ENCODE results near the gene SMC4.
"Not testable (repeated sequence)": the region's sequence is repeated elsewhere in the genome, so short reads cannot be mapped to it uniquely, and the experiment has no call there.

The SMC4 gene

DNA sequence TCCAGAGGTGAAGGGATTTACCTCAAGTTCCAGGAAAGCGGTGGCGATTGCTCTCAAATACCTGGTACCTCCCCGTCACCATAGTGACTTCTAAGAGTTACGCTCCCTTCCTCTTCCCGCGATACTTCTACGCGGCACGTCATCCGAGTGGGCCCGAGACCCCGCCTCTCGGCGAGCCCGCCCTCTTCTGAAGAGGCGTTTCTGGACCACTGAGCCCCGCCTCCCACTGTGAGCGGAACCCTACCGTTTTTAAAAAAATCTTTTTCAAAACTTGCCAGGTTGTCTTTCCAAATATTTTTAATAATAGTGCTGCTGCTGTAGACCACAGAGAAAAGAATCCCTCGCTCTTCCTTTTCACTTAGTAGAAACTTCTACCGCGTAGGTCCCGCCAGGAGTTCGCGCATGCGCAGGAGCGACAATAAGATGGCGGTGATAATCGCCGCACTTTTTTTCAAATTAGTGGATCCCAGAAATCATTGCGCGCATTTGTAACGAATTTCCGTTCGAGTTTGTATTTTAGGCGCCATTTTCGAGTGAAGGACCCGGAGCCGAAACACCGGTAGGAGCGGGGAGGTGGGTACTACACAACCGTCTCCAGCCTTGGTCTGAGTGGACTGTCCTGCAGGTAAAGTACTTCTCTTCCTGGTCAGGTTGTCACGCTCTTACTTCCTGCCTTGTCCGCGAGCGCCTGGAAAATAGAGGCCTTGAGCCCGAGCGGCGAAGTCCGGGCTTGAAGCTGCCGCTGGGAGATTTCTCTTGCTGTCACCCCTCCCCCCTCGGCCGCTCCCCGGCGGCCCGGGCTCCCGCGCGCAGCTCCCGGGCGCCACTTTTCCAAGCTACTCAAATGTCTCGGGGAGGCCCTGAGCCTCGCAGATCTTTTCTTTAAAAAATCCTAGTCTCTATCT, at the start of gene SMC4, which contains the start of gene IFT80:
SMC4 (plus strand) TSS at position 526 of the 905 bp plus-strand sequence. CDS start 1,177 bp downstream, outside the sequence.
IFT80 (minus strand) TSS at position 101 of the 905 bp plus-strand sequence. CDS start 14,625 bp downstream, outside the sequence.
- peak; percentile 87 to 91 for DNase-seq (ENCODE audit: low read depth in 2 of 2)

DNA sequence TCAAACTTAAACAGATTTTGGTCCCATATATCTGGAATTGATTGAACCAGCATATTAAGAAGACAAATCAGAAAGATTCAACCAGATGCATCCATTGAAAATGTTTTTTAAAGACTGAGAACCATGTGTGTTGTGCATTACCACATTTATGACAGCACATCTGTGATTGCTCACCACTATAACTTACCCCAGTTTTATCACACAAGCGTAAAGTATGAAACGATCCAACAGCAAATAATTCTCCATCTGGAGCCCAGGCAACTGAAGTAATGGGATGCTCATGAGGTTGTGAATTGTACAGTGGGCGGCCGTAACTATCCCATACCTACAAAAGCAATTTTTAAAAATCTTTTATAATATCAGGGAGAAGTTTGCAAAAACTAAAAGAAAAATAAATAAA, 43.6 kb upstream of the SMC4 start:
- no peak for DNase-seq (ENCODE audit: low read depth in 2 of 2)

DNA sequence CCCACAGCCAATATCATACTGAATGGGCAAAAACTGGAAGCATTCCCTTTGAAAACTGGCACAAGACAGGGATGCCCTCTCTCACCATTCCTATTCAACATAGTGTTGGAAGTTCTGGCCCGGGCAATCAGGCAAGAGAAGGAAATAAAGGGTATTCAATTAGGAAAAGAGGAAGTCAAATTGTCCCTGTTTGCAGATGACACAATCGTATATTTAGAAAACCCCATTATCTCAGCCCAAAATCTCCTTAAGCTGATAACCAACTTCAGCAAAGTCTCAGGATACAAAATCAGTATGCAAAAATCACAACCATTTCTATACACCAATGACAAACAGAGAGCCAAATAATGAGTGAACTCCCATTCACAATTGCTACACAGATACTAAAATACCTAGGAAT, 36.6 kb upstream of the SMC4 start:
- not testable (repeated sequence) for DNase-seq (ENCODE audit: low read depth in 2 of 2)

DNA sequence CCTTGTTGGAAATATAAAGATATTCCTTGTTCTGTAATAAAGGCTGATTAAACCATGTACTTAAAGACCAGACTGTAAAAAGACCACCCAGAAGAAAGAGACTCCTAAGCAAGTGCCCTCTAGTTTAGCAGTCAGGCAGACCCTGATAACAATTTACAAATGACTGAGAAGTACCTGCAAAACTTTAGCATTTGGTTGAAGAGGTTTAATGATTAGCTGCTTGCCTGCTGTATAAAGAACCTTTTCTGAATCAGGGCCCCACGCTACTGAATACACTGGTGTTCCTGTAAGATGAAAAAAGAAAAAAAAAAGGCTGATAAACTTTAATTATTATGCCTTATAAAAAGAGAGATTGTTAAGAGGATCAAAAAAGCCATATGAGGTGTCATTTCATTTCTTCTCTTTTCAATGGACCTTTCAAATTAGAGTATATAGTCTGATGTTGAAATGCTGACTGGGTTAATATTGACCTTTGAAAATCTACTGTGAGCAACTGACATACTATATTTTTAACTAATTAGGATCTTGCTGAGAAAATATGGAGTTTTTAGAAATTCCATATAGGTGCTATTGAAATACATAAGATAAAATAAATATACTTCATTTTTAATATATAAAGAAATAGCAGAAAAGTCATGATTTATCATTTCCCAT, 33.5 kb upstream of the SMC4 start:
- no peak for DNase-seq (ENCODE audit: low read depth in 2 of 2)

DNA sequence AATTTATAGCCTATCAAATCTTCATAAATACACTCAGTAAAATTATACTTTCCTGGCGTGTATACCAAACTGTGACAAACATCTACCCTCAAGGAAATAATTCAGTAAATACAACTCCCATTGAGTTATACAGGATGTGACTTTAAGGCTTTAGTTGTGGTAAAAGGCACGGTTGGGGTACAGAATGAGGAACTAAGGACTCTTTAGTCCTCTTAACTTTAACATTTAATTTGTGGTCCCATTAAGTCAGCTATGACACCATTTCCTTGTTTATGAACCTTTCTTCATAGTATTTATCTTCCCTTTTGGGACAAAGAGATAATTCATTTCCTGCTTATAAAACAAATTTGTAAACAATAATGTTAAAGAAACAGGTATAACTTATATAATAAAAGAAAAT, 30.6 kb upstream of the SMC4 start:
- no peak for DNase-seq (ENCODE audit: low read depth in 2 of 2)

DNA sequence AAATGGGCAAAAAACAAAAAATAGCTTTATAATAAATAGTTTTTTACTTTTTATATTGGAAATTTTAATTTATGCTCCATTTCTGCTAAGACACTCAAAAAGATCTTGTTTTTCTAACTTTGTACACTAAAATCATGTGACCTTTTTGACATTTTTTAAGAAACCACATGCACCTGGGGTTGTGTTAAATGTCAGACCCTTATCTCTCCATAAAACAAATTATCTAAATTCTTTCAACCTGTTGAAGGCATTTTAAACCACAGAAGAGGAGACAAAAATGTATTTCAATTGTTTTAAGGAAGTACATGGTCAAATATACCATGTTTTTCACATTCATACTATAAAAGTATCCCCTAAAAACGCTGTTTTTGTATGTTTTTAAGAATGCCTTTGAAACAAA, 29.7 kb upstream of the SMC4 start:
- DNase-seq (ENCODE audit: low read depth in 2 of 2), result no peak

DNA sequence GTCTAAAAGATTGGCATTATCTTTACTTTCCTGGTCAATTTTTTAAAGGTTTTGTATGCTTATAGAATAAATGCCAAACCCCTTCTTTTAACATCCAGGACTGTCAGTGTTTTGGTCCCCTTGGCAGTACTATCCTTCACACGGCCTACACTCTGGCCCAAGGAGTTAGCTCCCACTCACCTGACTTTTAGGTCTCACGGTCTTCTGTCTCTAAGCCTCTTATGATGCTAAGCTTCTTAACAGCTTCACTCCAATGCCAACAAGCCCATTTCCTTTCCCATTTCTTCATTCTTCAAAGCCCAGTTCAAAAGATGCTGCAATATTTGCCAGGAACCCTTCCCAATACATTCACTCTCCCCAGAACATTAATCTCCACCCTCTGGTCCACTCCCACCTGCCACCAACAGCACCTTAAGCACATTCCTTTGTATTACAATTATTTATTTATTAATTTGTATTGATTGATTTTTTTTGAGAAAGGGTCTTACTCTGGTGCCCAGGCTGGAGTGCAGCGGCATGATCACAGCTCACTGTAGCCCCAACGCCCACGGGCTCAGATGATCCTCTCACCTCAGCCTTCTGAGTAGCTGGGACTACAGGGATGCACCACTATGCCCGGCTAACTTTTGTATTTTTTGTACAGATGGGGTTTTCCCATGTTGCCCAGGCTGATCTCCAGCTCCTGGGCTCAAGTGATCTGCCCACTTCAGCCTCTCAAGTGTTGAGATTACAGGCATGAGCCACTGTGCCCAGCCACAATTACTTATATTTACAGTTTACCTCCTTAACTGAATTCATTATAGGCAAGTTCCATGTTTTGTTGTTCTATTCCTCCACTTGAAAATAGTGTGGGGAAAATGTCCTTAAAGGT, 28.2 kb upstream of the SMC4 start:
- no peak for DNase-seq (ENCODE audit: low read depth in 2 of 2)

DNA sequence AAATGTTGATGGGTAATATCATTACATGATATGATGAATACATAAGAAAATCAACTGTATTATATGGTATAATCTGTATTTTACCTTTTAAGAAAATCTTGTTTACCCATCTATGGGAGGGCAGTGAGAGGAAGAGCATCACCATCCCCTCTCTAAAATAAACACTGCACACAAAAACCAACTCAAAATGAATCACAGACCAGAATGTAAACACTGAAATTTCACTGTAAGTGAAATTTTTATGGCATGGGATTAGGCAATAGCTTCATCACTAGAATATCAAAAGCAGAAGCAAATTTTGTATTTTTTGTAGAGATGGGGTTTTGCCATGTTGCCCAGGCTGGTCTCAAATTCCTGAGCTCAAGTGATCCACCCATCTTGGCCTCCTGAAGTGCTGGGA, 26.7 kb upstream of the SMC4 start:
- DNase-seq (ENCODE audit: low read depth in 2 of 2), result no peak

DNA sequence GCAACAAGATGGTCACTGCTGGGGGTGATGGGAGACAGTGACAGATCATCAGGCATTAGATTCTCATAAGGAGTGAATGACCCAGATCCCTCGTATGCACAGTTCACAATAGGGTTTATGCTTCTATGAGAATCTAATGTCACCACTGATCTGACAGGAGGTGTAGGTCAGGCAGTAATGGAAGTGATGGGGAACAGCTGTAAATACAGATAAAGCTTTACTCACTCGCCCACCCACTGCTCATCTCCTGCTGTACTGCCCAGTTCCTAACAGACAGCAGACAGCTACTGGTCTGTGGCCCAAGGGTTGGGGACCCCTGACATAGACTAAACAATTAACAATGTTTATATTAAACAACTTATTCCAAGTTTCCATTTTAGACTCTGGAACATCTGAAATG, 25.8 kb upstream of the SMC4 start:
- DNase-seq (ENCODE audit: low read depth in 2 of 2), result no peak

DNA sequence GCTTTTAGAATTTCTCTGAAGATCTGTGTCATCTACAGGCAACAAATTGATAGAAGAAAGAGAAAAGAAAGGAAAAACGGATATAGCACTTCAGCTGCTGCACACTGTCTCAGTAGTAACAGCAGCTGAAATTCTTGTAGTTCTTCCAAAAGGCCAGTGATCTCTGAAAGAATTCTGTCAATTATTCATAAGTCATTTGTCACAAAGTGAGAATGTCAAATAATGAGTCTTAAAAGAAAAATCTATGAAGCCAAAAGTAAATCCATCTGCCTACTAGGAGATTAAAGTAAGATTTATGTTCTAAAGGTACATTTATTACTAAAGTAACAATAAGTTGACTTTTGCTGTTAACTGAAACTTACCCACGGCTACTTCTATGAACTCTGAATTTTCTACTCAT, 25.0 kb upstream of the SMC4 start:
- no peak for DNase-seq (ENCODE audit: low read depth in 2 of 2)

DNA sequence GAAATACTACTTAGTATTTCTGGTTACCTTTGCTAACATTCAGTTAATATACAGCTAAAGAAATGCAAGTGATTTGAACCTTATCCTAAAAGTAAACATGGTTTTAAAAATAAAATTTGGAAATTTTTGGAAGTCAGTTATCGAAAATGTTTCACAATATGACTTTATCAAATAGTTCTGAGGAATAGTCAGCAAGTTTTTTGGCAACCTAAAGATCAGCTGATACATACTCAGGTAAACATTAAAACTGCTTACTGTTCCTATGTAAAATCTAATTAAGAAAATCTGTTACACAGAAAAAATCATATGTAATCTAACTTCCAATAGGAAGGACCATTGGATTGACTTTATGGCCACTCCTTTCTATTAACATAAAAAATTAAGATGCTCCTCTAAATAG, 24.5 kb upstream of the SMC4 start:
- no peak for DNase-seq (ENCODE audit: low read depth in 2 of 2)

DNA sequence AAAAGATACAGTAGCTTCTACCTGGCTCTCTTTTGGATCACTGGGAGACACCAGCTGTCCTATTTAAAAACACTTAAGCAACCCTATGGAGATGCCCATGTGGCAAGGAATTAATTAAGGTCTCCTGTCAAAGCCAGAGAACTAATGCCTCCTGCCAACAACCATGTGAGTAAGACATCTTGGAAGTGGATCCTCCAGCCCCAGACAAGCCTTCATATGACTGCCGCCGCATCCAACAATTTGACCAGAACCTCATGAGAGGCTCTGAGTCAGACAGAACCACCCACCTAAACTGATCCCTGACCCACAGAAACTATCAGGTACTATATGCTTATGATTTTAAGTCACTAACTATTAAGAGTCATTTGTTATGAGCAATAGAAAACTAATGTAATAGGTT, 22.8 kb upstream of the SMC4 start:
- DNase-seq (ENCODE audit: low read depth in 2 of 2), result no peak

DNA sequence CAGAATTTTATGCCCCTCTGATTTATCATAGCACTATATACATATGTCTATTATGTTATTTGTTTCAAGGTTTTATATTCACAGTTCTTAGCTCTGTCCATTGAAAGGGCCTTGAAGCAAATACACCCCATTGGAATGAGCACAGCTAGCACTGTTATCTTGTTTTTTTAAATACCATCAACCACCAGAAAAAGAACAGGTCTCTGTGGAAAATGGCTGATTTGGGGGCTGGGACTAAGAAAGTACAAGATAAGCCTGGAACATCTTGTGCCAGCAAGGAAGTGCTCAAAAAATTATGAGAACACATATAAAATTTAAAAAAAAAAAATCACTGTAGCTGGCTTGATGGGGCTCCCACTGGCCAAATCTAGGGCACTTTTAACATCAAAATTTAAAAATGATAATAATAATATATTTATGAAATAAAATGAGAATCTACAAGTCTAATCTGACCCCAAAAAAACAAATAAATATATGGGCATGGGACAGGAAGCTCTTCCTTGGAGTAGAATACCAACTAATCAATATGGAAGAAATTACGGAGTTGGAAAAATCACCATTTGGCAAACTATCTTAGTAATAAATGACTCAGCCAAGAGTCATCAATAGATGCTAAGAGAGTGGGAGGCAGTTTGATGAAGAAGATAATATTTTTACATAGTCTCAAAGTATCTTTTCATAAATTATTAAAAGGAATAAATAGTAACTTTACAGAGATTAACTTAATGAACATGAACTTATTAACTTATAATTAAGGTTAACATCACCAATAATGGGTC, 20.9 kb upstream of the SMC4 start:
- no peak for DNase-seq (ENCODE audit: low read depth in 2 of 2)

DNA sequence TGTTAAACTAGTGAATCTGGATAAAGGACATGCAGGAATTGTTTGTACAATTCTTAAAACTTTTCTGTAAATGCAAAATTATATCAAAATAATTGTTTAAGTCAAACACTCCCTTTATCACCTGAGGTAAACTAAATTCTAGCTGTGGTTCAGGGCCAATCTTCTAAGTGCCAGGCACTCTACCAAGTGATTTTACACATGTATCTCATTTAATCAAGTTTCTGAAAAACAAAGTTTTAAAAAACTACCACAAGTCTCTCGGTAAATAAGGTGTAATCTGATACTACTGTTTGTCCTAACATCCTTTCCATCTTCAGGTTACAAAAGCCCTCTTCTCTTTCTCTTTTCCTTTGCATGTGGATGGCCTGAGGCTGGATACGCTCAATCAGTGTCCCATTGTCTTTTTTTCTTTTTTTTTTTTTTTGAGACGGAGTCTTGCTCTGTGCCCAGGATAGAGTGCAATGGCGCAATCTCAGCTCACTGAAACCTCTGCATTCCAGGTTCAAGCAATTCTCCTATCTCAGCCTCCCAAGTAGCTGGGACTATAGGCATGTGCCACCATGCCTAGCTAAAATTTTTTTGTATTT, 19.7 kb upstream of the SMC4 start:
- no peak for DNase-seq (ENCODE audit: low read depth in 2 of 2)

DNA sequence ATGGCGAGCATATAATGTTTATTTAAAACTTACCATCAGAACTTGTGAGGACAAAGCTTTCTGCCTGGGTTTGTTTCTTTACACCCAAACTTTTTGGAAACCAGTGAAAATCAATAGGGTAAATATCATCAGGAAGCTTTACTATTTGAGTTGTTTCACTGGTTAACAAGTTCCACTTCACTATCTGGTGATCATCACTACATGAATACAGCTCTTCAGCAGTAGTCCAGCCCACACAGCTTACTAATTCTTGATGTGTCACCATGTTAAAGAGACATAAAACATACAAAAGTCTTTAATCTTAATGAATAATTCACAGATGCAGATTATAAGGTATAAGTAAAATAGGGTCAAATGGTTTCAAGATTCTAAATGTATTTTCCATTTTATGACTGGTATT, 18.0 kb upstream of the SMC4 start:
- DNase-seq (ENCODE audit: low read depth in 2 of 2), result no peak

DNA sequence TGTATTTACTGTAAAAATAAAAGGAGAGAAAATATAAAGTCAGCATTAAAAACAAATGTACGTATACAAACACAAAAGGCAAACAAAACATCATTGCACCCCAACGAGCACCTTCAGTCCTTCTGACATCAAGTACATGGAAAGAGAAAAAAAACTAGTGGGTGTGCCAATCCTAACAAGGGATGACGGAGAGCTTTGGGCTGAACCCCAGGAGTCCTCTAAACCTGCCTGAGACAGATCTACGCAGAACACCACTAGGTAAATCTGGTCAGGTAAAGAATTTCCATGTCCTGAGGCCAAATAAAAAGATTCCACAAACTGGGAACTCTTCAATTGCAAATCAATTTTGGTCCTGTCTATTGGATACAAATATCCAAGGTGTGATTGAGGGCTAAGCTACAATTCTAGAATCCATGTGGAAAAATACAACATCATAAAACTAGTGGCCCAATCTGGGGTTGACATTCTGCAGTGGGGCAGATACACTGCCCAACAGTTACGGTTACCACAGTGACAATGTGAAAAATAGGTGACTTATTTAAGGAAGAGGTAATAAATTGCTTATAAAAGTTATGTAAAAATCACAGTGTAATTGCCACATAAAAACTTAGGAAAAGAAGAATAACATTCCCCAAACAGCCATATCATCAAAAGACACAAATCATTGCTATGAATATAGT, 14.7 kb upstream of the SMC4 start:
- DNase-seq (ENCODE audit: low read depth in 2 of 2), result no peak

DNA sequence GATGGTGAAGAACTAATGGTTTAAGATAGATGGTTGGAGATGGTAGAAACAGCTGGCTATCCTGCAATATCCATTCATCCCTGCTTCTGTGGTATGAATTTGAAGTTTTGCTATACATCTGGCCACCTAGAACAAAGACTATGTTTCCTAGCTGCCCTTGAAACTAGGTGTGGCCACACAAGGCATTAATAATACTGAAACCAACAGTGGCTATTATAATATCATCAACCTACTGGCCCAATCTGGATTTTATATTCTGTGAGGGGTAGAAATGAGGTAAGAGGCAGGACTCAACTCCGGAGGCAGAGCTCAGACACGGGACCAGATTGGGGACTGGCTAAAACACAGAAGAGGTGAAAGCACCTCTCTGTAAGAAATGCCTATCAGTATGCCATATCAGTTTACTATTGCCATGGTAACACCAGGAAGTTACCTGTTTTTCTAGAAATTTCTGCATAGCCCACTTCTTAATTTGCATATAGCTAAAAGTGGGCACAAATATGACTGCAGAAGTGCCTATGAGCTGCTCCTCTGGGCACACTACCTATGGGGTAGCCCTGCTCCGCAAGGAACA, 8.8 kb upstream of the SMC4 start:
- no peak for DNase-seq (ENCODE audit: low read depth in 2 of 2)

DNA sequence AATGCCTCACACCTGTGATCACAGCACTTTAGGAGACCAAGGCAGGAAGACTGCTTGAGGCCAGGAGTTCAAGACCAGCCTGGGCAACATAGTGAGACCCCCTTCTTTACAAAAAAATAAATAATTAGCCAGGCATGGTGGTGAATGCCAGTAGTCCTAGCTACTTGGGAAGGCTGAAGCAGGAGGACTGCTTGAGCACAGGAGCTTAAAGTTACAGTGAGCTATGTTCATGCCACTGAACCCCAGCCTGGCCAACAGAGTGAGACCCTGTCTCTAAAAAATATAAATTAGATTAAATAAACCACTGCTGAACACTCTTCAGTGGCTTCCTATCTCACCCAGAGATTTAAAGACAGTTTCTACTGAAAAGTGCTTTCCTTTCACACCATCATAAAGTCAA, 6.7 kb upstream of the SMC4 start:
- no peak for DNase-seq (ENCODE audit: low read depth in 2 of 2)

DNA sequence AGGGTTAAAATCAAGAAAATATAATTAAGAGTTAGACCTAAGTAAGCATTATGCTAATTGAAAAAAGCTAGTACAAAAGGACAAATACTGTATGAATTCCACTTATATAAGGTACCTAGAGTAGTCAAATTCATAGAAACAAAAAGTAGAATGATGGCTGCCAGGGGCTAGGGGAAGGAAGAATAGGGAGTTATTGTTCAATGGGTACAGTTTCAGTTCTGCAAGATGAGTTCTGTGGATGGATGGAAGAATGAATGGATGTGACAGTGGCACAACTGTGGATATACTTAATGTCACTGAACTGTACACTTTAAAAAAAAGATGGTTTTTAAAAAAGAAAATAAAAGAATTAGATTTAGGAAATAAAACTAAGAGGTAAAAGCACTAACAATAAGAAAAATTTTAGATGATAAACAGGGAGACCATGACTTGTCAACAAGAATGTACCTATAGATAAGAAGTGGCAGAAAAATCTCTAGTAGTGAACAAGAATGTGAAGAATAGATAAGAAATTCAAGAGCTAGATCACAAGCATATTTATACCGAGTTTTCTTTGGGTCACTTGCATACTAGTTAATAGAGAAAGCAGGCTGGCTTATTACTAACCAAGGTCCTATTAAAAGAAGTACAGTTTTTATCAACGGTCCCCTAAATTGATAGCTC, 6.0 kb upstream of the SMC4 start:
- no peak for DNase-seq (ENCODE audit: low read depth in 2 of 2)

DNA sequence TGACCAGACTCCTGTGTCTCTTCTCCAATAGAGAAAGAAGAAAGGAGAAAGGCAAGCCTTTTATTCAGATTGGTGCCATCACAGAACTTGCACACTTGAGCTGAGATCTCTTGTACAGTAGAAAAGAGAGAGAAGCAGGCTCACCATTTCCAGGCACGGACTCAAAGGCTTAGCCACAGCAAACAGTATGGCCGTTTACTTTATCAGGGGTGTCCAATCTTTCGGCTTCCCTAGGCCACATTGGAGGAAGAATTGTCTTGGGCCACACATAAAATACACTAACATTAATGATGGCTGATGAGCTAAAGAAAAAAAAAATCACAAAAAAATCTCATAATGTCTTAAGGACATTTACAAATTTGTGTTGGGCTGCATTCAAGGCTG, 5.4 kb upstream of the SMC4 start:
- no peak for DNase-seq (ENCODE audit: low read depth in 2 of 2)

Measured in stimulated activated CD4-positive, alpha-beta T cell treated with anti-CD3 and anti-CD28 coated beads, Interleukin-1b, Interleukin-23, amount 100 ng/mL, for 1 hour (primary cell).